Measurements from ENCODE around the gene COX7A2. TPM values are rescaled to one million over a fixed set of nuclear protein-coding genes. Genes with fewer than 3 reads are reported as not detected.

The COX7A2 gene
- total RNA-seq, 3 donors from 2014 or later (not counting 1 experiment from before 2014, with no cell fraction given) = 161 to 215 (median 166) TPM

DNA sequence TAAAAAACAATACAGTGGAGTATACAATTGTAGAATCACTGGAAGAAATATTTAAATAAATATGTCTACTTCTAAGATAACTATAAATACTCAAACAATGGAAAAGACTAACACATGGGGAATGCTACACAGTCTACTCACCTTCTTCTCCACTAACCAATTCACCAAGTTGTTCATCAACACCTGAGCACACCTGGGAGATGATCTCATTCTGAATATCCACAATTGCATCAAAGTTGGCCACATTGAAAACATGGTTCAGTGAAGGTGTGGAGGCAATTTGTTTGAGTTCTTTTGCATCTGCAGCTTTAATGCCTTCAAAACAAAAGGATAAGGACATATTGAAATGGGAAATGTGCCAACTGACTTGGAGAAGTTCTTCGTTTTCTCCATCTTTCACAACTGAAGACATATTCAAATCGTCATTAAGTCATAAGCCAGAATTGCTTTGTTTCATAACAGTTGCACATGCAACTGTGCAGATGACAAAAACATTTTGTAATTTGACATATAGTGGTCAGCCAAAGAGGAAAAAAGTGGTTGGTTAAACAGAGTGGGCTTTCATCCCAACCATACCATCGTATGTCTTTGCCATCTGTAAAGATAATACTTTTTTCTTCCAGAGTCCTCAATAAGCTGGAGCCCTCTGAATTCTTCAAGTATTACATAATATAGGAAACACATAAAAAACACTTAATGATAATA is 55.2 kb downstream of the COX7A2 start:
- Mint-ChIP-seq H3K9me3 (peaks cover 0 to 3% of the 10 kb centered on the region in 2 donors), H3K4me3 (no peak overlapping the region), H3K36me3 (no peaks in the 10 kb centered on the region), H3K4me1 (no peaks in the 10 kb centered on the region), H3K27ac (no peak overlapping the region), H3K27me3 (ENCODE audit: low read depth in 2 of 2) (peaks cover 2 to 6% of the 10 kb centered on the region in 2 donors)
- WGBS (ENCODE audit: insufficient coverage) = 87% methylated on average over 2 of the region's 3 CpGs
- no peak for DNase-seq
- Histone ChIP-seq H3K36me3 (ENCODE audit: control insufficient read depth, insufficient read depth, low read length) (no peaks in the 10 kb centered on the region), H3K4me3 (ENCODE audit: low read length) (no peak overlapping the region), H3K27ac (ENCODE audit: low read length) (no peak overlapping the region), H3K27me3 (ENCODE audit: control insufficient read depth, insufficient read depth, low read length) (no peaks in the 10 kb centered on the region), H3K4me1 (ENCODE audit: control insufficient read depth, insufficient read depth, low read length) (no peaks in the 10 kb centered on the region), H3K9me3 (ENCODE audit: control insufficient read depth, insufficient read depth, low read length) (no peaks in the 10 kb centered on the region)
- intact Hi-C loops (cut with micrococcal nuclease) = no loop called here
- ATAC-seq = no peak
- TF ChIP-seq, protein P1, sequence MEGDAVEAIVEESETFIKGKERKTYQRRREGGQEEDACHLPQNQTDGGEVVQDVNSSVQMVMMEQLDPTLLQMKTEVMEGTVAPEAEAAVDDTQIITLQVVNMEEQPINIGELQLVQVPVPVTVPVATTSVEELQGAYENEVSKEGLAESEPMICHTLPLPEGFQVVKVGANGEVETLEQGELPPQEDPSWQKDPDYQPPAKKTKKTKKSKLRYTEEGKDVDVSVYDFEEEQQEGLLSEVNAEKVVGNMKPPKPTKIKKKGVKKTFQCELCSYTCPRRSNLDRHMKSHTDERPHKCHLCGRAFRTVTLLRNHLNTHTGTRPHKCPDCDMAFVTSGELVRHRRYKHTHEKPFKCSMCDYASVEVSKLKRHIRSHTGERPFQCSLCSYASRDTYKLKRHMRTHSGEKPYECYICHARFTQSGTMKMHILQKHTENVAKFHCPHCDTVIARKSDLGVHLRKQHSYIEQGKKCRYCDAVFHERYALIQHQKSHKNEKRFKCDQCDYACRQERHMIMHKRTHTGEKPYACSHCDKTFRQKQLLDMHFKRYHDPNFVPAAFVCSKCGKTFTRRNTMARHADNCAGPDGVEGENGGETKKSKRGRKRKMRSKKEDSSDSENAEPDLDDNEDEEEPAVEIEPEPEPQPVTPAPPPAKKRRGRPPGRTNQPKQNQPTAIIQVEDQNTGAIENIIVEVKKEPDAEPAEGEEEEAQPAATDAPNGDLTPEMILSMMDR (IDR thresholded peaks at IDR 0.05) = no peak

Other genes starting within 250 kb of the COX7A2 start
- under 1 TPM in 1 of 3 donors, not detected in 2; 0.25 TPM for gene COL12A1, start 37.7 kb downstream of the COX7A2 start, total RNA-seq
- 10 to 100 TPM; 43.8 to 72.0 (median 60.7) TPM for gene TMEM30A, start 41.0 kb upstream of the COX7A2 start, total RNA-seq
- gene FILIP1, start 250.0 kb upstream of the COX7A2 start, total RNA-seq = not detected

Data from natural killer cell (primary cell).